ENCODE measurements around the gene PTRH2. TPM values are rescaled to one million over a fixed set of nuclear protein-coding genes. Genes with fewer than 3 reads are reported as not detected.

Gene PTRH2
- total RNA-seq, 4 donors from 2014 or later: 17.4 to 18.7 (median 18.1) TPM

DNA sequence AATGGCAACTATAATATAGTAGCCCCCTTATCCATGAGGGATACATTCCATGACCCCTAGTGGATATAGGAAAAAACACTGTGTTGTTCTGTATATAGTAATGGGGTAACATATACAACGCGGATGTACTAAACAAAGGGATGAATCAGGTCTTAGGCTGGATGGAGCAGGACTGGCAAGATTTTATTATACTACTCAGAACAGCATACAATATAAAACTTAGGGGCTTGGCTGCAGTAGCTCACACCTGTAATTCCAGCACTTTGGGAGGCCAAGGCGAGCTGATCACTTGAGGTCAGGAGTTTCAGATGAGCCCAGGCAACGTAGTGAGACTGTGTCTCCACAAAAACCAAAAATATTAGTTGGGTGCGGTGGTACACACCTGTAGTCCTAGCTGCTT lies 27.0 kb upstream of the PTRH2 start:
- H3K4me1 ChIP-seq: peaks cover 12 to 14% of the 10 kb centered on the region in 2 donors
- H3K27me3 ChIP-seq: no peaks in the 10 kb centered on the region
- peaks cover 0 to 48% of the 10 kb centered on the region in 2 donors for H3K36me3 ChIP-seq
- H3K4me3 ChIP-seq: no peak overlapping the region
- H3K27ac ChIP-seq: no peak overlapping the region
- in situ Hi-C loops (cut with MboI; ENCODE audit: low sequenced_read_pairs in 4 of 4): no loop called here
- intact Hi-C loops (cut with DNase I; ENCODE audit: low total_unique reads): no loop called here
- H3K9me3 ChIP-seq: no peaks in the 10 kb centered on the region
- no peak for TF ChIP-seq POLR2A (IDR thresholded peaks at IDR 0.05)
- TF ChIP-seq, protein P1, sequence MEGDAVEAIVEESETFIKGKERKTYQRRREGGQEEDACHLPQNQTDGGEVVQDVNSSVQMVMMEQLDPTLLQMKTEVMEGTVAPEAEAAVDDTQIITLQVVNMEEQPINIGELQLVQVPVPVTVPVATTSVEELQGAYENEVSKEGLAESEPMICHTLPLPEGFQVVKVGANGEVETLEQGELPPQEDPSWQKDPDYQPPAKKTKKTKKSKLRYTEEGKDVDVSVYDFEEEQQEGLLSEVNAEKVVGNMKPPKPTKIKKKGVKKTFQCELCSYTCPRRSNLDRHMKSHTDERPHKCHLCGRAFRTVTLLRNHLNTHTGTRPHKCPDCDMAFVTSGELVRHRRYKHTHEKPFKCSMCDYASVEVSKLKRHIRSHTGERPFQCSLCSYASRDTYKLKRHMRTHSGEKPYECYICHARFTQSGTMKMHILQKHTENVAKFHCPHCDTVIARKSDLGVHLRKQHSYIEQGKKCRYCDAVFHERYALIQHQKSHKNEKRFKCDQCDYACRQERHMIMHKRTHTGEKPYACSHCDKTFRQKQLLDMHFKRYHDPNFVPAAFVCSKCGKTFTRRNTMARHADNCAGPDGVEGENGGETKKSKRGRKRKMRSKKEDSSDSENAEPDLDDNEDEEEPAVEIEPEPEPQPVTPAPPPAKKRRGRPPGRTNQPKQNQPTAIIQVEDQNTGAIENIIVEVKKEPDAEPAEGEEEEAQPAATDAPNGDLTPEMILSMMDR (IDR thresholded peaks at IDR 0.05 in 4 of 5, conservative IDR thresholded peaks at IDR 0.05 in 1 of 5): no peak
- no peak for ATAC-seq
- no peak for DNase-seq

DNA sequence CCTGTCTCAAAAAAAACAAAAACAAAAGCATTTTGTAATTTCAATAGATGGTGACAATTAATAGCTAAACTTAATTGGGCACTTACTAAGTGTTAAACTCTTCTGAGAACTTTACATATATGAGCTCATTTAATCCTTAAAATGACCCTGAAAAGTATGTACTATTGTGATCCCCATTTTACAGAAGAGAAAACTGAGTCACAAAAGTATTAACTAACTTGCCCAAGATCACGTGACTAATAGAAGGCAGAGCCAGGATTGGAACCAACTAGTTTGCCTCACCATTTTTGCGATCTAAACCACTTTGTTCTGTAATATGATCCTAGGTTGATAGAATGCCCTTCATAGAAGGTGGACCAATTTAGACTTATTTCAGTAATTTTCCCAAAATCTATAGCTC lies 26.5 kb upstream of the PTRH2 start:
- DNase-seq (no peak), ATAC-seq (no peak)
- Histone ChIP-seq H3K36me3 (peaks cover 0 to 43% of the 10 kb centered on the region in 2 donors), H3K4me3 (no peak overlapping the region), H3K27me3 (no peaks in the 10 kb centered on the region), H3K9me3 (no peaks in the 10 kb centered on the region), H3K4me1 (peaks cover 16 to 17% of the 10 kb centered on the region in 2 donors), H3K27ac (no peak overlapping the region)
- intact Hi-C loops (cut with DNase I; ENCODE audit: low total_unique reads): no loop called here
- in situ Hi-C loops (cut with MboI; ENCODE audit: low sequenced_read_pairs in 4 of 4): no loop called here
- TF ChIP-seq, protein P1 (IDR thresholded peaks at IDR 0.05 in 4 of 5, conservative IDR thresholded peaks at IDR 0.05 in 1 of 5): no peak
- TF ChIP-seq POLR2A (IDR thresholded peaks at IDR 0.05): no peak

DNA sequence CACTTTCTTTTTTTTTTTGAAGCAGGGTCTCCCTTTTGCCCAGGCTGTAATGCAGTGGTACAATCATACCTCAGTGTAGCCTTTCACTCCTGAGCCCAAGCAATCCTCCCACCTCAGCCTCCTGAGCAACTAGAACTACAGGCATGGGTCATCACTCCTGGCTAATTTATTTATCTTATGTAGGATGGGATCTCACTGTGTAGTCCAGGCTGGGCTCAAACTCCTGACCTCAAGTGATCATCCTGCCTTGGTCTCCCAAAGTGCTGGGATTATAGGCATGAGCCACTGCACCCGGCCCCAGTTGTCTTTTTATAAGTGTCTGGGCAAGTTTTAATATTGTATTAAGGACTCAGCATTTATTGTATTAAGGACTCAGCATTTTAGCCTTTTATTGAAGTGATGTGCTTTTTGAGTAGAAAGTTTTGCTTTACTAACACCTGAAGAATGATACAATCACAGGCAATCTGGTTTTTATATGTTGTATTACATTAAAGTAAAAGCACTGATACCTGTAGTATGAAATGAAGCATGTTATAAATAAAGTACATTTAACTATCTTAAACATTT lies 23.1 kb upstream of the PTRH2 start:
- Histone ChIP-seq H3K27me3 (no peaks in the 10 kb centered on the region), H3K4me3 (no peak overlapping the region), H3K27ac (peak overlapping the region in 3 of 4 donors; percentile 2 to 87 (median 78)), H3K36me3 (peaks cover 0 to 10% of the 10 kb centered on the region in 2 donors), H3K4me1 (peaks cover 33 to 42% of the 10 kb centered on the region in 2 donors), H3K9me3 (no peaks in the 10 kb centered on the region)
- intact Hi-C loops (cut with DNase I; ENCODE audit: low total_unique reads) (no loop called here), in situ Hi-C loops (cut with MboI; ENCODE audit: low sequenced_read_pairs in 4 of 4) (no loop called here)
- DNase-seq (no peak), ATAC-seq (no peak)
- TF ChIP-seq, protein P1 (IDR thresholded peaks at IDR 0.05 in 4 of 5, conservative IDR thresholded peaks at IDR 0.05 in 1 of 5): no peak
- TF ChIP-seq POLR2A (IDR thresholded peaks at IDR 0.05): no peak

DNA sequence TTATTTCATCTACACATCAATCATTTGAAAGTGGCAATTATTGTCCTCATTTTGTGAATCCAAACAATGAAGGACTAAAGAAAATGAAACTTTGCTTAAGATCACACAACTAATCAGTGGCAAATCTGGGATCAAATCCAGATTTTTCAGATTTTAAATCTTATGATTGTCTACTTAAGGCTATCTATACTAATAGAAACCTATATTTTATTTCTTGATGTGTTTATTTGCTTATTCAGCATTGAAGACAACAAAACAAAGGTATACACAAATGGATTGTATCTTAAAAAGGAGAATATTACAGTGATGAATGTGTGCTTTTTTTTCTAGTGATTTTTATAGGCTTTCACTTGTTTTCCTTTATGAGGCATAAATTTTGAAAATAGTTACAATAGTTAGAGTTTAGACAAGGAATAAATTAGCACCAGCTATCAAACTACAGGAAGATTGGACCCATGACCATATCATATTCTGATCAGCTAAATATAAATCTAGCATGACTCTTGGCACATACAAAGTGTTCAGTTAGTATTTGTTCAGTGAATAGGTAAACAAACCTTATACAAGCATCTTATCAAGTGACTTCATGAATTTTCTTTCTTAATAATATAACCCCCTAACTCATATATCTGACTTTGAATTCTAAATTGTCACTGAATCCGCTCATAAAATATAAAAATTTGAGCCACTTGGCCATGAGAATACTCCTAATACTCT lies 20.7 kb upstream of the PTRH2 start:
- in situ Hi-C loops (cut with MboI; ENCODE audit: low sequenced_read_pairs in 4 of 4) (no loop called here), intact Hi-C loops (cut with DNase I; ENCODE audit: low total_unique reads) (no loop called here)
- peak overlapping the region; percentile 61 to 87 (median 74) for H3K27ac ChIP-seq
- peak in 1 of 2 donors; percentile 85 for ATAC-seq
- H3K27me3 ChIP-seq: no peaks in the 10 kb centered on the region
- H3K36me3 ChIP-seq: peaks cover 0 to under 1% of the 10 kb centered on the region in 2 donors
- H3K4me3 ChIP-seq: no peak overlapping the region
- no peak for DNase-seq
- H3K4me1 ChIP-seq: peaks cover 38 to 49% of the 10 kb centered on the region in 2 donors
- H3K9me3 ChIP-seq: no peaks in the 10 kb centered on the region
- TF ChIP-seq, protein P1 (IDR thresholded peaks at IDR 0.05 in 4 of 5, conservative IDR thresholded peaks at IDR 0.05 in 1 of 5): no peak
- TF ChIP-seq POLR2A (IDR thresholded peaks at IDR 0.05): no peak

All from gastrocnemius medialis (tissue), 4 donors.